NCI-H146 treated with DMSO at 0.1 percent for 48 hours (cell line): Measurements from ENCODE around the gene ATP5MC2.
"Not testable (repeated sequence)": the region's sequence is repeated elsewhere in the genome, so short reads cannot be mapped to it uniquely, and the experiment has no call there.

Source experiments
- DNase-seq: peaks from one replicate; lab custom pipeline; 2025; ENCODE audit not compliant: unreplicated experiment; lab: John Stamatoyannopoulos, UW

The ATP5MC2 gene

DNA sequence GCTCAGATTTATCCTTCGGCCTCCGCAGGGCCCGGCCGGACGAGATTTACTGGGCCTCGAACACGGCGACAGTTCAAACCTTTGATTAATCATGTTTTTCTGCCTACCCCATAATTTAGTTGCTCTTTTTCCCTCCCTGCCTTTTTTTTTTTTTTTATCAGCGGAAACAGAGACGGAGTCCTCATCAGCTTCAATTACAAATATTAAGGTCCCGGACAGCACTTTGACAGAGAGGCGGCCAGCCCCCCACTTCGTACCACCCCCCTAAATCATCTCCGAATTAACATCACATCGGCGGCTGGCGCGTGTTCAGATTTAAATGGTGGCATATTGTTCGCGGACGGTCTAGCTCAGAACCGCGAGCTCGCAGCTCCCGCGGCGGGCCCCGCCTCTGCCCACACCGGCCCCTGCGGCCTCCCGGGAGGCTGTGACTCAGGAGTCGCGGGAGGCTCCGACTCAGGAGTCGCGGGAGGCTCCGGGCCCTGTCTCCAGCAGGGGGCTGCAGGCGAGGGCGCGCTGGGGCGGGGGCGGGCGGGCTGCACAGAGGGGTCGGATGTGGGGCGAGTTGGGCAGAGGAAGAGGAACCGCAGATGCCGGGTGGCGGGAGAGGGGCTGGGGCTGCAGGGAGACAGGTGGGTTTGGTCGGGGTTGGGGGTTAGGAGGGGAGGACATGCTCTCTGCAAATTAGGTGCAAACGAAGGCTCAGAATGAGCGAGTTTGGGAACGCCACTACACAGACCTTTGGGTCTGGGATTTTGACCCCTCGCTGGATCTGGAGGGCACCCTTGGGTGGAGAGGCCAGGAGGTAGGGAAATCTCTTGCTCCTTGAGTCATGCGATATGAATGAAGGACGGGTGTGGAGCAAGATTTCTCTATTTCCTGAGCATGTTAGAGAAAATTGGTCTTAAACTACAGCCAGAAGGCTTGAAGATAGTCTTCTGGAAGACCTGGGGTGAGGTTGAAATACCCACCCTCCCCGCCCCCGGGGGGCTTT lies 19.6 kb upstream of the ATP5MC2 start:
- DNase-seq = no peak

DNA sequence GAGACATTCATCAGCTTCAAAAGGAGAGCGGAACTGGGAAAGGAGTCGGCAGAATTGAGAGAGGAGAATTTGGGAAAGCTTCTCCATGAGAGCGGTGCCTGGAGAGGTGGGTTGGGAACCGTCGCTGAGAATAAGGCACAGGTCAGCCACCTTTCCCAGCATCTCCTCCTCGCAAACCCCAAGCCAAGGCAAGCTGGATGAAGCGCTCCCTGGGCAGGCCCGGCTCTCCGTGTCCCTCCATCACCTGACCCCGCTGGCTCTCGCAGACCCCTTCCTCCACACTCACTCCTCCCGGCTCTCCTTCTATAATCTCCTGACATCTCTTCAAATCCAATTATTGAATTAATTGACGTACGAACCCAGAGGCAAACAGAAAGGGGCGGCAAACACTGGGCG lies 18.9 kb upstream of the ATP5MC2 start:
- DNase-seq = no peak

DNA sequence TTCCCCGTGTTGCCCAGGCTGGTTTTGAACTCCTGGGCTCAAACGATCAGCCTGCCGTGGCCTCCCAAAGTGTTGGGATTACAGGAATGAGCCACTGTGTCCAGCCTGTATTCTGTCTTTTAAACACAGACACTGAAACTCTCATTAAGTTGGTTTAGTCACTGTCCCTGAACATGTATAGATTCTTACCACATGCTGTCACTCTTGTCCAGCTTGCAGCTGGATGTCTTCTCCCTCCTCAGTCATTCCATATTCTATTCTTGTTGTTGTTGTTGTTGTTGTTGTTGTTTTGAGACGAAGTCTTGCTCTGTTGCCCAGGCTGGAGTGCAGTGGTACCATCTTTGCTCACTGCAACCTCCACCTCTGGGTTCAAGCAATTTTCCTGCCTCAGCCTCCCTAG lies 12.3 kb upstream of the ATP5MC2 start:
- no peak for DNase-seq

DNA sequence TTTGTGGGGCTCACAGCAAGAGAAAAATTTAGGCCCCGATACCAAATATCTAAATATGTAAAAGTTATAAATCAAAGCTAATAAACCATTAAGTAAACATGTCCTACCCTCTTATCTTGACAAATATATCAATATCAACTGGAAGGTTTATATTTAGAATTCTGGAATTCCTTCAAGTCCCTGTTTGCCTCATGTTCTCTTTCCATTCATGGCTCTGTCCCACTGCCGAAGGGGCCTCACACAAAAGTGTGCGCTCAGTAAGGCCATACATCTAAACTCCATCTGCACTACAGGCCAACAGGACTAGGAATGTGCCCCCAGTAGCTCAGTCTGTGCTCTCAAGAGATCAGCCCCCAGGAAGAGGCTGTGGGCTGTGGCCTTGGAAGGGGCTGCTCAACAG lies 10.6 kb upstream of the ATP5MC2 start:
- no peak for DNase-seq

DNA sequence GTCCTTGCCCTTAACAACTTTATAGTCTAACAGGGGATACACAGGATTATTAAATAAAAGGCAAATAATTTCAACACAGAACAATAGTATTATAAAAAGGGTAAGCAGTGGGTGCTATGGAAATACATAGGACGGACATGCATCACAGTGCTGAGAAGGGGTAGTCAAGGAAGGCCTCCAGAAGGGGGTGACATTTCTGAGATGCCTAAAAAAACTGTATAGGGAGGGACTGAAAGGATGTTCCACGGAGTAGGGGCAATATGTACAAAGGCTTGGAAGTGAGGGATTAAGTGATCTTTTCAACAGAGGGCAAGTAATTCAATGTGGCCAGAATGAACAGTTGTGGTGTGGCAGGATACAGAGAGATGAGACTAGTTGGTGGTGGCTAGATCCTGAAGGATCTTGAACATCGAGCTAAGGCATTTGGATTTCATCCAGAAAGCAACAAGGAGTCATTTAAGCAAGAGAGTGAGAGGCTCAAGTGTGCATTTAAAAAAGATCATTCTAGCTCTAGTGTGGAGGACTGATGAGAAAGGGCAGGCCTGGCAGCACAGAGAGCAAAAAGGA lies 8.9 kb upstream of the ATP5MC2 start:
- DNase-seq = no peak

DNA sequence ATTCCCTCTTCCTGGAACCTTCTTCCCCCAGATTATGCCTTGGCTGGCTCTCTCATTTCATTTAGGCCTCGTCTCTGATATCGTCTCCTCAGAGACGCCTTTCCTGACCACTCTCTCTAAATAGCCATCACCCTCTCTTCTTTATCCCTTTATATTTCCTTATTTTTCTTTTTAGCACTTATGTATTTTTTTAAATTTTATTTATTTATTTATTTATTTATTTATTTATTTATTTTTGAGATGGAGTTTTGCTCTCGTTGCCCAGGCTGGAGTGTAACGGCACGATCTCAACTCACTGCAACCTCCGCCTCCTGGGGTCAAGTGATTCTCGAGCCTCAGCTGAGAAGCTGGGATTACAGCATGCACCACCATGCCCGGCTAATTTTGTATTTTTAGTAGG lies 8.1 kb upstream of the ATP5MC2 start:
- no peak for DNase-seq

DNA sequence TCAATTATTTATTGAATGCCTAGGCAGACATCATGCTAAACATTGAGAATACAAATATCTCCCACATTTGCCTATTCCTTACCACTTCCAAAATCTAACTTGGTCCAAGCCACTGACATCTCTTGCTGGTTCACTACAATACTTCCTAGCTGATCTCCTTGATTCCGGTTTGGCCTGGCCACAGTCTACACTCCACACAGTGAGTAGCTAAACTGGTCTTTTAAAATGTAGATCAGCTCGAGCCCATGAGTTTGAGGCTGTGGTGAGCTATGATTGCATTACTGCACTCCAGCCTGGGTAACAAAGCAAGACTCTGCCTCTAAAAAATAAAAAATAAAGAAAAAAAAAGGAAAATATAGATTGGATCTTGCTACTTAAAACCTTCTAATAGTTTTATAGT lies 7.6 kb upstream of the ATP5MC2 start:
- DNase-seq = no peak

DNA sequence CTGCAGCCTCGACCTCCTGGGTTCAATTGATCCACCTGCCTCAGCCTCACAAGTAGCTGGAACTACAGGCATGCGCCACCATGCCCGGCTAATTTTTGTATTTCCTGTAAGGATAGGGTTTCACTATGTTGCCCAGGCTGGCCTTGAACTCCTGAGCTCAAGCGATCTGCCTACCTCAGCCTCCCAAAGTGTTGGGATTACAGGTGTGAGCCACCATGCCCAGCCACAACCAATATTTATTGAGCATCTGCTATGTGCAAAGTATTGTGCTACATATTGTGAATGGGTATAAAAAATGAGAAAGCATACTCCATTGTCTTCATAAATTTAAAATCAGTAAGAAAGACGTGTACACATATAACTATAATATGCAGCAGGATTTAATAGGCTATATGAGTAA lies 4.2 kb upstream of the ATP5MC2 start:
- not testable (repeated sequence) for DNase-seq

DNA sequence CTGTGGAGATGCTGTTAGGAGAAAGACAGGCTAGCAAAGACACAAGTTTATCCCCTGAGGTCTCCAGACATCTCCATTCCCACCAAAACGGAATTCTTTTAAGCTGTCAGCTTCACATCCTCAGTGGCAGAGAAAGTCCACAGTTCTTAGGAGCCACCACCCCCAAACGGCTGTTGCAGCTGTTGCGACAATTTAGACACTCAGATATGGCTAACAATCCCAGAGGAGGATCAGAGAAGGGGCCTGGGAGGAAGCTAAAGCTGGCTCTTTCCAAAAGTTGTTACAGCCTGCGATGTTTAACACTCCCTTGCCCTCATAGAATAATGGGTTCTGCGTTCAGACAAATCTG lies 1.9 kb upstream of the ATP5MC2 start:
- no peak for DNase-seq

DNA sequence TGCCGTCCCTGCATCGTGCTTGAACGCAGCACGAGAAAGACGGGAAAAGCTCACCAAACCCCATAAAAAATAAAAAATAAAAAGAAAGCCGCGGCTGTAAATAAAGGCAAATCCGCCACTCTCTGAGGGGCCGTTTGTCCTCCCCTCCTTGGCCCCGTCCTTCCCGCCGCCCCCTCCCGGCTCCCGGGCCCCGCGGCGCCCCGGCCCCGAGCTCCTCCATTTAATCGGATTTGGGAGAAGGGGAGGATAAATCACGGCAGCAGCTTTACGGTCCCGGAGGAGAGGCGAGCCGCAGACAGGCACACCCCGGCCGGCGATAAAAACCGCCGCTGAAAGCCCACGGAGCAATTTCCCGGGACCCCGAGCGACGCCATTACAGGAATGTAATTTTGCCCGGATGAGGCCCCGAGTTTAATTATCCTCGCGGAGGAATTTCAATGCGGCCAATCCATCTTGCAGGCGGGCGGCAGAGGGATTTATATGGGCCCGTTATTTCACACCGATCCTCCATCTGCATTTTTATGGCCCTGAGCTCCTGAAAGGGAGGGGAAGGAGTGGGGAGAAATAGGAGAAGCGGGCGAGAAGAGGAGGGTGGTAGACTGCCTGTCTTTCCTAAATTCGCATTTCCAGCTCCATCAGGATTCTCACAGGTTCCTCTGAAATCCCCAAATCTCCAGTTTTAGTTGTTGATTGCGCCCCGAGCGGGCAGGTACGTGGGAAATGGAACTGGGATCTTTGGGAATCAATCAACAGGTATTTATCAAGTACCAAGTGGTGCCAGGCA lies 1.3 kb upstream of the ATP5MC2 start:
- DNase-seq = no peak

DNA sequence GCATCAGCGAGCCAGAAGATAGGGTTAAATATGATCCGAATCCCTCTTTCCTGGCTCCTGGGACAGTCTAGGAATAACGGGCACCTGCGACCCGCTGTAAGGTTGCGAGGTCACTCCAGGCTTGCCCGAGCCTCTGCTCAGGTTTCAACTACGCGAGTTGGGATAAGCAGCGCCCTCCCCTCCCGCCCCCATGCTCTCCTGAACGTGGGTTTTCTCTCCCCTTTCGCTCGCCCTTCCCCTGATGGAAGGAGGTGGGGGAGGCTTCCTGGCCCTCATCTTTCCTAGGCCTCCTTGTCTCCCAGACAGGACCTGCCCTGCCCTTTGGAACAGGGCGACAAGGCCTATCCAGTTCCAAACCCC lies 753 bp upstream of the ATP5MC2 start:
- DNase-seq = peak; percentile 67

DNA sequence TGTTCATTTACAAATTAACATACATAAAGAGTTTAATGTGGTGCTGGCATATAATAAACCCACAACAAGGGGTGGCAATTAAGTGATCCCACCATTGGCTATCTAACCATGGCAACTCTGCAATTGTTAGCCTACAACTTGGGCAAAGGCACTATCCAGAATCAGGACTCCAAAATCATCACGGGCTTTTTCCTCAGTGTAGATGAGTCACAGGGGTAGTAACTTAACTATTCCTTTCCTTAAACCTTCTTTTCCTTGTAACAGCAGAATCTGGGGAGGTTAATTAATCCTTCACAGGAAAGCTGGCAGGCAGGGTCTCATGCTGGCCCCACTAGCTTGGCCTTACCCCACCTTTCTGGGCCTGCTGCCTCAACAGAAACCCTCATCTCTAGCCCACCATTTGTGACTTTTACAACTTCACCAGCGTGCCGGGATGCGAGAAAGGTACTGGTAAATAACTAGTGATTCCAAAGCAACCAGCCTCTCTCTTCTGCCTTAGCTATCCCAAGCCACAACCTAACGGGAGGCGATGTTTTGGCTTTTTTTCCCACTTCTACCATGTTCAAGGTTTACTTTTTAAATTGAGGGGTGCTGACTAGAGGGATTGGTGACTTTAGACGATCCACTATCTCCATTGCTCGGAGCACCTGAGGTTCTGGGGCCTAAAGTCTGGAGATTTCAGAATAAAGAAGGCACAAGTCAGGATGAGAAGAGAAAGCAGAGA lies 744 bp downstream of the ATP5MC2 start:
- DNase-seq = peak; percentile 48

DNA sequence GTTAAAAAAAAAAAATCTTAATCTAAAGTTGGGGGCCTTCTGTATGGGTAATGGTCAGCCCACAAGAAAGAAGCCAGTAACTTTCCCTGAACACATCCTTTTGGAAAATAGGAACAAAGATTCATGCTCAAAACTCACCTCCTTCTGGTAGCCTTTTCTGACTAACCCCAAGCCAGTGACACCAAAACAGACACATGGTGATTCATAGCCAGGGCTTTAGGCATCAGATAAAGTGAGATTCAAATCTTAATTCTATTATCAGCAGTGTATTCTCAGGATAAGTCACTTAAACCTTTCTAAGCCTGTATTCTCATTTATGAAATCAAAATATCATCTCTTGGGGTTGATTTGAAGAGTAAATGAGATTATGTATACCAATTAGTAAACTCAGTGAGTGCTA lies 4.9 kb downstream of the ATP5MC2 start:
- no peak for DNase-seq

DNA sequence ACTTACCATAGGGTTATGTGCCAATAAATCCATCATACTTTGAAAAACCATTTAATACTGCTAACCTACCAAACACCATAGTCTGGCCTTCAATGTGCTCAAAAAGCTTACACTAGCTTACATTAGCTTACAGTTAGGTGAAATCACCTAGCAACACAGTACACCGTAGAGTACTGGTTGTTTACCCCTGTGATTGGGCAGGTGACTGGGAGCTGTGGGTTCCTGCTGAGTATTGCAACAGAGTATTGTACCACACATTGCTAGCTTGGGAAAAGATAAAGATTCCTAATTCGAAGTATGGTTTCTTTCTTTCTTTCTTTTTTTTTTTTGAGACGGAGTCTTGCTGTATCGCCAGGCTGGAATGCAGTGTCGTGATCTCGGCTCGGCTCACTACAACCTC lies 5.6 kb downstream of the ATP5MC2 start:
- DNase-seq = no peak

DNA sequence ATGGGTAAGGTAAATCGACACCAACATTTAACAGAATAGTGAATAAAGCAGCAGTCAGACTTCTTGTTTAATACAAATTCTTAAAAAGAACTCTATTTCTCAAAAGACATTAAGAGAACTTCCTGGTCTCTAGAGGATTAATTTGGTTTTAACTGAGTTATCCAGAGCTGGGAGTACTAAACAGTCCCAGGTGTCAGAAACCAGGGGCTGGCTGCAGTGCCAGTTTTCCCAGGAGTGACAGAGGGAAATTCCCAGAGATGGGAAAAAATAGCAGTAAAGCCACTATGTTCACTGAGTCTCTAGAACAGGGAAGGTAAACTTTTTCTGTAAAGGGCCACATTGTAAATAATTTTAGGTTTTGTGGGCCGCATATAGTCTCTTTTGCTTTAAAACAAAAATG lies 8.8 kb downstream of the ATP5MC2 start:
- DNase-seq = no peak

DNA sequence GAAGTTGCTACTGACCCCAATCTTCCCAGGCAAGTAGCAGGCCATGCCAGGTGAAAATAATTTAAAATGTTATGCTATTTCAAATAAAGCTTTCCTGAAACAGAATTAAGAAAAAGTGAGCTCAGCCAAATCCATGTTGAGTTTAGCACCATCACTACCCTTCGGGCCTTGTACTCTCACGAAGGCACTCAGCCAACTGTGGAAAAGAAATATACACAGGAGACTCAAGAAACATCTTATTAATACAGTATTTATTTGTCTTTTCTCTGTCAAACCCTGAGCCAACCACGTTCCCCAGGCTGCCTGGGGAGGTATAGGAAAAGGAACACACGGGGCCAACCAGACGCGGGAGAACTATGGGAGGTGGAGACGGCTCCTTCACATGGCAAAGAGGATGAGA lies 10.9 kb downstream of the ATP5MC2 start:
- no peak for DNase-seq

DNA sequence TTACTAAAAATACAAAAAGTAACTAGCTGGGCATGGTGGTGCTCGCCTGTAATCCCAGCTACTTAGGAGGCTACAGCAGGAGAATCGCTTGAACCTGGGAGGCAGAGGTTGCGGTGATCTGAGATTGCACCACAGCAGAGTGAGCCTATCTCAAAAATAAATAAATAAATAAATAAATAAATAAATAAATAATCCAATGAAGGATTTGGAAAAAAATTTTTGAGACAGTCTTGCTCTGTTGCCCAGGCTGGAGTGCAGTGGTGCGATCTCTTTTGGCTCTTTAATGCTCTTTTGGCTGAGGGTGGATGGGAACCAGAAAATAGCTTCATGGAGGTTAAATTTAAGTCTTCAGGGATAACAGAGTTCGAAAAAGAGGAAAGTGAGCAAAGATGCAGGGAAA lies 11.7 kb downstream of the ATP5MC2 start:
- DNase-seq = no peak

DNA sequence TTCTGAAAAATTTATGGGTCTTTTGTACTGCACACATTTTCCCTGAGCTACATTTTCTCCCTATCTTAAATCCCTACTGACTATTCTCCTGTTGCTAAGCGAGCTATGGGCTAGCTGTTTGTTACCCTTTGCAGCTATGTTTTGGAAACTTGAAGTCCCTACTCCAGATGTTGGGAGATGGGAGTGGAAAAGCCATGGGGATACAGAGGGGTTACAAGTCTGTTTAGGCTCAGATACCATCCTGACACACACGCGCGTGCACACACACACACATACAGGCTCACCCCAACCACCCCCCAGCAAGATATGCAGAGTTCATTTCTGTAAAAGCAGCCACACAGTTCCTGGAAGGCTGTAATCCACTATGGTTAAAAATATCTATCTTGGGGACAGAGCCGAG lies 15.8 kb downstream of the ATP5MC2 start:
- DNase-seq = no peak

DNA sequence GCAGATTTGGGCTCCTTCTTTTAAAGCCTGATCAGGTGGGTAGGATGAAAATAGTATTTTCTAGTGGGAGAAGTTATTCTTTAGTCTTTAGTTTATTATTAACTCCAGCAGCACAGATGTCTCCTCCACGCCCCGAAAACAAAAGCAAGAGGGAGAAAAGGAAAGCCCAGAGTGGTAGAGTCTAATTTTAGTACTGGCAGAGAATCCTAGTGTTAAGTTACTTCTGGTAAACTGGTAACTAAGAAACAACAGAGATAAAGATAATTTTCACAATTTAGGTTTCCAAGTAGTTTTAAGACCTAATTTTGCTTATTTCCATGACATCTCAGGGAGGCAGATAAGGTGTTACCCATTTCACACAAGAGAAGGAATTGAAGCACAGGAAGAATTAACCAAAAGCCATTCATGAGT lies 16.3 kb downstream of the ATP5MC2 start:
- DNase-seq = no peak

DNA sequence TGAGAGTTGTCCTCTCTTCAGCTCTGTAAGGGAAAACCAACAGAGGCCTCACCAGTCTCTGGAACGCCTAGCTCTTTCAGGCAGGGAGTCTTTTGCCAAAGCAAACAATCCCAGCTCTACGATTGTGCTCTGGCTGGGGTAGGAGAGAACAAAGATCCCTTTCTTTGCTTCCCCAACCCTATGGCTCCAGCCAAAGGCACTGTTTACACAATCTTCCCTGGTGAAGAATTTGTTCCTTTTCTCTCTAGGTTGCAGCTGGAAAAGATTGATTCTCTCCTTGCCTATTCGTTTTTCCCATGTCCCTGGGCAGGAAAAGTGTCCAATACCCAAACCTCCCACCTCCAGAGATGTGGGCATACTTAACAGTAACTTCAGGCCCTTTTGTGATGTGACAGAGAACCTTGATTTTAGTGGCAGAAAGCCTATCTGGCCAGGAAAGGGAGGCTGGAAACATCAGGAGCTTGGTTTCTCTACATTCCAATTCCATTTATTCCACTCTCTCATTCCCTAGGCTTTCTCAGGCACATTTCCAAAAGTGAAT lies 16.8 kb downstream of the ATP5MC2 start:
- peak; percentile 88 for DNase-seq

DNA sequence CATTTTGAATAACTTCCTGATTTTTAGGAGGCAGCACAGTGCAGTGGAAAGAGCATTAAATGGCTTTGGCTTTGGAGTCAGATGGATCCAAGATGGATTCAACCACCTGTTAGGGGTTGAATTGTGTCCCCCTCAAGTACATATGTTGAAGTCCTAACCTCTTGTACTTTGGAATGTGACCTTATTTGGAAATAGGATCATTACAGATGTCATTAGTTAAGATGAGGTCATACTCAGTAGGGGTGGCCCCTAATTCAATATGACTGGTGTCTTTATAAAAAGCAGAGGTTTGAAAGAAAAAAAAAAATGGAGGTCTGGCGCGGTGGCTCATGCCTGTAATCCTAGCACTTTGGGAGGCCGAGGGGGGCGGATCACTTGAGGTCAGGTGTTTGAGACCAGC lies 18.8 kb downstream of the ATP5MC2 start:
- peak; percentile 26 for DNase-seq
